ENCODE measurements around the gene PALM. TPM values are rescaled to one million over a fixed set of nuclear protein-coding genes. Genes with fewer than 3 reads are reported as not detected.

PALM gene
- total RNA-seq, 1 experiment from 2014 or later, result 14.4 TPM

DNA sequence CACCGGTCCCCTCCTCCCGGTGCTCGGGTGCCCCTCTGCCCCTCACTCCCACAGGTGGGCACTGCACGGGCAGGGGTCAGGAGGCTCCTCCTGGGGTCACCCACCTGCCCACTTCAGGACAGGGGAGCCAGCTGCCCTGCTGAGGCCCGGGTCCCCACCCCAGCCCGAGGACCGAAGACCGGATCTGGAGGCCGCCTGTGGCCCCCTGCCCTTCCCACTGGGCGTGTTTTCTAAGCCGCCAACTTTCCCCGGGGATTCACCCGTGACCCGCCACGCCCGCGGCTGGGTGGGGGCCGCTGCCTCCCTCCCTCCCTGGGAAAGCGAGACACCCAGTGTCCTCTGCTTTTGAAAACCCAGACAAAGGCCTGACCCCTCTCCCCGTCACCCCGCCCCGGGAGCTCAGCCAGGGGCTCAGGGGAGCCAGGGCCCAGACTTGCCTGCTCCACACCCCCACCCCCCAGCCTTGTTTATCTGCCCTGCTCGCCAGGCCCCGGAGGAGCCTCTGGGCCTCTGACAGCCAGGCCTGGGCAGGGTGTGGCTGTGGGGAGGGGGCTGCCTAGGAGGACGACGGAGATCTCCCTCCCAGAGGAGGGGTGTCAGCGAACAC, 1.3 kb downstream of the PALM start:
- Histone ChIP-seq H3K4me3 (ENCODE audit: low read depth in 2 of 2, low read length in 2 of 2) (peak overlapping the region in 1 of 2 experiments; percentile 46; a peak in 3 of 4 replicates), H3K4me1 (ENCODE audit: control insufficient read depth, insufficient read depth, low read length) (no peaks in the 10 kb centered on the region), H3K27ac (ENCODE audit: low read length) (no peak overlapping the region), H3K36me3 (ENCODE audit: control insufficient read depth, insufficient read depth, low read length) (no peaks in the 10 kb centered on the region; the same call in 1 of the 2 replicates), H3K9me3 (ENCODE audit: control insufficient read depth, insufficient read depth, low read depth, low read length) (no peaks in the 10 kb centered on the region), H3K27me3 (ENCODE audit: control insufficient read depth, insufficient read depth, low read length) (no peaks in the 10 kb centered on the region)
- ATAC-seq (no peak), DNase-seq (ENCODE audit: low read depth, low spot score) (no peak)
- BruUV-seq (replicated peaks), result no TSS peak
- in situ Hi-C loops (cut with HindIII; ENCODE audit: low pct_unique_long_range_greater_than_20kb, low sequenced_read_pairs) (no loop called here), intact Hi-C loops (cut with micrococcal nuclease; ENCODE audit: unreplicated experiment) (no loop called here)
- TF ChIP-seq CTCF (IDR thresholded peaks at IDR 0.05), result no peak
- TF ChIP-seq, protein P1, sequence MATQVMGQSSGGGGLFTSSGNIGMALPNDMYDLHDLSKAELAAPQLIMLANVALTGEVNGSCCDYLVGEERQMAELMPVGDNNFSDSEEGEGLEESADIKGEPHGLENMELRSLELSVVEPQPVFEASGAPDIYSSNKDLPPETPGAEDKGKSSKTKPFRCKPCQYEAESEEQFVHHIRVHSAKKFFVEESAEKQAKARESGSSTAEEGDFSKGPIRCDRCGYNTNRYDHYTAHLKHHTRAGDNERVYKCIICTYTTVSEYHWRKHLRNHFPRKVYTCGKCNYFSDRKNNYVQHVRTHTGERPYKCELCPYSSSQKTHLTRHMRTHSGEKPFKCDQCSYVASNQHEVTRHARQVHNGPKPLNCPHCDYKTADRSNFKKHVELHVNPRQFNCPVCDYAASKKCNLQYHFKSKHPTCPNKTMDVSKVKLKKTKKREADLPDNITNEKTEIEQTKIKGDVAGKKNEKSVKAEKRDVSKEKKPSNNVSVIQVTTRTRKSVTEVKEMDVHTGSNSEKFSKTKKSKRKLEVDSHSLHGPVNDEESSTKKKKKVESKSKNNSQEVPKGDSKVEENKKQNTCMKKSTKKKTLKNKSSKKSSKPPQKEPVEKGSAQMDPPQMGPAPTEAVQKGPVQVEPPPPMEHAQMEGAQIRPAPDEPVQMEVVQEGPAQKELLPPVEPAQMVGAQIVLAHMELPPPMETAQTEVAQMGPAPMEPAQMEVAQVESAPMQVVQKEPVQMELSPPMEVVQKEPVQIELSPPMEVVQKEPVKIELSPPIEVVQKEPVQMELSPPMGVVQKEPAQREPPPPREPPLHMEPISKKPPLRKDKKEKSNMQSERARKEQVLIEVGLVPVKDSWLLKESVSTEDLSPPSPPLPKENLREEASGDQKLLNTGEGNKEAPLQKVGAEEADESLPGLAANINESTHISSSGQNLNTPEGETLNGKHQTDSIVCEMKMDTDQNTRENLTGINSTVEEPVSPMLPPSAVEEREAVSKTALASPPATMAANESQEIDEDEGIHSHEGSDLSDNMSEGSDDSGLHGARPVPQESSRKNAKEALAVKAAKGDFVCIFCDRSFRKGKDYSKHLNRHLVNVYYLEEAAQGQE (IDR thresholded peaks at IDR 0.05; ENCODE audit: insufficient read depth in 1 of 2, low read depth in 2 of 2, low read length in 1 of 2), result no peak
- no peak for TF ChIP-seq TCF7L2 (IDR thresholded peaks at IDR 0.05; ENCODE audit: low read depth, low read length)
- no peak for TF ChIP-seq POLR2AphosphoS5 (IDR thresholded peaks at IDR 0.05; ENCODE audit: low read depth, low read length)
- TF ChIP-seq SIN3A (IDR thresholded peaks at IDR 0.05; ENCODE audit: borderline replicate concordance, insufficient read depth, low read depth, low read length), result no peak
- POLR2A ChIA-PET, result no interaction called here
- CTCF ChIA-PET, result interaction anchor here (0.6 kb wide), 1 partner anchor 10 kb away, joined by 9 read pairs; no protein-coding TSS in a partner anchor

GRCh38 chr19:710767-711166, 2.0 kb downstream of the PALM start:
- no TSS peak for BruUV-seq (replicated peaks)
- no peak for DNase-seq (ENCODE audit: low read depth, low spot score)
- H3K9me3 ChIP-seq (ENCODE audit: control insufficient read depth, insufficient read depth, low read depth, low read length), result no peaks in the 10 kb centered on the region
- intact Hi-C loops (cut with micrococcal nuclease; ENCODE audit: unreplicated experiment), result no loop called here
- no peak overlapping the region for H3K27ac ChIP-seq (ENCODE audit: low read length)
- H3K27me3 ChIP-seq (ENCODE audit: control insufficient read depth, insufficient read depth, low read length), result no peaks in the 10 kb centered on the region
- ATAC-seq, result no peak
- no peaks in the 10 kb centered on the region for H3K4me1 ChIP-seq (ENCODE audit: control insufficient read depth, insufficient read depth, low read length)
- POLR2A ChIA-PET, result no interaction called here
- no peaks in the 10 kb centered on the region; the same call in 1 of the 2 replicates for H3K36me3 ChIP-seq (ENCODE audit: control insufficient read depth, insufficient read depth, low read length)
- no peak overlapping the region for H3K4me3 ChIP-seq (ENCODE audit: low read depth in 2 of 2, low read length in 2 of 2)
- in situ Hi-C loops (cut with HindIII; ENCODE audit: low pct_unique_long_range_greater_than_20kb, low sequenced_read_pairs), result no loop called here
- TF ChIP-seq, protein P1 (IDR thresholded peaks at IDR 0.05; ENCODE audit: insufficient read depth in 1 of 2, low read depth in 2 of 2, low read length in 1 of 2), result no peak
- TF ChIP-seq SIN3A (IDR thresholded peaks at IDR 0.05; ENCODE audit: borderline replicate concordance, insufficient read depth, low read depth, low read length) (no peak), TCF7L2 (IDR thresholded peaks at IDR 0.05; ENCODE audit: low read depth, low read length) (no peak)
- CTCF ChIA-PET, result no interaction called here
